HuH-7 (cell line): ENCODE measurements around the gene XYLT1.
"Not testable (repeated sequence)": the region's sequence is repeated elsewhere in the genome, so short reads cannot be mapped to it uniquely, and the experiment has no call there.

ENCODE experiments used
- DNase-seq: peaks from one replicate; pipeline ENCODE4 v3.0.0; 2011; ENCODE audit warnings: low spot score

XYLT1 gene

GRCh38 chr16:17335406-17335805 is 135.4 kb downstream of the XYLT1 start:
- not testable (repeated sequence) for DNase-seq

- no peak for DNase-seq
Measured at GRCh38 chr16:17334096-17334495, 136.7 kb downstream of the XYLT1 start.

- DNase-seq = no peak
Measured at GRCh38 chr16:17333229-17333628, 137.5 kb downstream of the XYLT1 start.

- no peak for DNase-seq
Measured at GRCh38 chr16:17331991-17332390, 138.8 kb downstream of the XYLT1 start.

- DNase-seq = no peak
Measured at GRCh38 chr16:17331071-17331607, 139.6 kb downstream of the XYLT1 start.

- no peak for DNase-seq
Measured at GRCh38 chr16:17330044-17330443, 140.7 kb downstream of the XYLT1 start.

- no peak for DNase-seq
Measured at GRCh38 chr16:17329391-17329790, 141.4 kb downstream of the XYLT1 start.

- no peak for DNase-seq
Measured at GRCh38 chr16:17328932-17329331, 141.8 kb downstream of the XYLT1 start.

GRCh38 chr16:17327664-17328335 is 143.0 kb downstream of the XYLT1 start:
- DNase-seq = no peak

- DNase-seq = no peak
Measured at GRCh38 chr16:17325476-17326143, 145.2 kb downstream of the XYLT1 start.

- DNase-seq = no peak
Measured at GRCh38 chr16:17324451-17324850, 146.3 kb downstream of the XYLT1 start.

- no peak for DNase-seq
Measured at GRCh38 chr16:17323171-17323570, 147.6 kb downstream of the XYLT1 start.

GRCh38 chr16:17321824-17322223 is 148.9 kb downstream of the XYLT1 start:
- no peak for DNase-seq

GRCh38 chr16:17320009-17320408 is 150.8 kb downstream of the XYLT1 start:
- DNase-seq = no peak

GRCh38 chr16:17318238-17318637 is 152.5 kb downstream of the XYLT1 start:
- peak; percentile 16 for DNase-seq

GRCh38 chr16:17316005-17316404 is 154.8 kb downstream of the XYLT1 start:
- no peak for DNase-seq

- no peak for DNase-seq
Measured at GRCh38 chr16:17313793-17314547, 156.8 kb downstream of the XYLT1 start.

GRCh38 chr16:17313085-17313611 is 157.6 kb downstream of the XYLT1 start:
- DNase-seq = no peak

- no peak for DNase-seq
Measured at GRCh38 chr16:17312094-17312710, 158.6 kb downstream of the XYLT1 start.

- DNase-seq = no peak
Measured at GRCh38 chr16:17311333-17312093, 159.2 kb downstream of the XYLT1 start.

GRCh38 chr16:17309510-17309909 is 161.2 kb downstream of the XYLT1 start:
- DNase-seq = no peak
